Neuronal stem cell (in vitro differentiated cells): Measurements from ENCODE around the gene WDR53. TPM values are rescaled to one million over a fixed set of nuclear protein-coding genes. Genes with fewer than 3 reads are reported as not detected.
"Not testable (repeated sequence)": the region's sequence is repeated elsewhere in the genome, so short reads cannot be mapped to it uniquely, and the experiment has no call there.

Experiments
- DNase-seq: peaks from one replicate; pipeline ENCODE4 v3.0.0-alpha.2; 2013; ENCODE audit warnings: low spot score
- H2AFZ ChIP-seq: one replicate; pipeline ENCODE4 v1.6.1; 2013; ENCODE audit warnings: mild to moderate bottlenecking, low read length, inconsistent platforms
- H2AK5ac ChIP-seq: 2 replicates; pipeline ENCODE4 v1.6.1; 2013; ENCODE audit warnings: low read depth, mild to moderate bottlenecking, inconsistent platforms, low read length, moderate library complexity, mixed read lengths
- H2BK120ac ChIP-seq: 2 replicates; pipeline ENCODE4 v1.6.1; 2013; ENCODE audit warnings: low read depth, mild to moderate bottlenecking, inconsistent platforms, low read length, moderate library complexity, mixed read lengths
- H2BK12ac ChIP-seq: one replicate; pipeline ENCODE4 v1.6.1; 2013; ENCODE audit warnings: low read length, inconsistent platforms
- H2BK15ac ChIP-seq: 2 replicates; pipeline ENCODE4 v1.6.1; 2013; ENCODE audit warnings: mild to moderate bottlenecking, low read length, inconsistent platforms, mixed read lengths
- H2BK5ac ChIP-seq: one replicate; pipeline ENCODE4 v1.6.1; 2013; ENCODE audit warnings: inconsistent platforms, mild to moderate bottlenecking, low read length, moderate library complexity
- H3K14ac ChIP-seq: one replicate; pipeline ENCODE4 v1.6.1; 2013; ENCODE audit warnings: low read length, inconsistent platforms
- H3K18ac ChIP-seq: 2 replicates; pipeline ENCODE4 v1.6.1; 2013; ENCODE audit warnings: low read length, inconsistent platforms
- H3K23ac ChIP-seq: 2 replicates; pipeline ENCODE4 v1.6.1; 2013; ENCODE audit warnings: low read depth, mild to moderate bottlenecking, mixed read lengths, low read length, inconsistent platforms; ENCODE audit not compliant: poor library complexity
- H3K27ac ChIP-seq: replicated peaks from 3 replicates; pipeline ENCODE4 v1.5.1; 2013; ENCODE audit warnings: low read length, inconsistent platforms
- H3K27me3 ChIP-seq, 3 experiments: 2 replicates each; pipeline ENCODE4 v1.6.1; 2013; ENCODE audit warnings: low read length in 3 of 3, mild to moderate bottlenecking in 2 of 3, inconsistent platforms in 1 of 3, low read depth in 1 of 3, mixed read lengths in 1 of 3, moderate library complexity in 1 of 3; ENCODE audit not compliant: control insufficient read depth in 3 of 3, insufficient read depth in 3 of 3
- H3K36me3 ChIP-seq, 2 donors: replicated peaks in 1 of 2; 2 replicates each; pipeline ENCODE4 v1.6.1; 2013; ENCODE audit warnings: low read length in 2 of 2; ENCODE audit not compliant: control insufficient read depth in 2 of 2, insufficient read depth in 2 of 2
- H3K4ac ChIP-seq: 2 replicates; pipeline ENCODE4 v1.6.1; 2013; ENCODE audit warnings: inconsistent platforms, mild to moderate bottlenecking, low read length, moderate library complexity
- H3K4me1 ChIP-seq, 2 donors: 1 replicate in 1 of 2; 2 replicates in 1 of 2; pipeline ENCODE4 v1.6.1; 2013; ENCODE audit warnings: low read length in 2 of 2, low read depth in 1 of 2; ENCODE audit not compliant: control insufficient read depth in 2 of 2, insufficient read depth in 1 of 2
- H3K4me2 ChIP-seq: one replicate; pipeline ENCODE4 v1.6.1; 2013; ENCODE audit warnings: mild to moderate bottlenecking, low read length, inconsistent platforms; ENCODE audit not compliant: insufficient read depth, poor library complexity, severe bottlenecking
- H3K4me3 ChIP-seq, 2 donors: 2 replicates each; pipeline ENCODE4 v1.5.1; 2013; ENCODE audit warnings: low read length in 2 of 2, mild to moderate bottlenecking in 2 of 2, inconsistent platforms in 1 of 2, moderate library complexity in 1 of 2
- H3K79me1 ChIP-seq: one replicate; pipeline ENCODE4 v1.6.1; 2013; ENCODE audit warnings: low read depth, mild to moderate bottlenecking, inconsistent platforms, low read length, moderate library complexity
- H3K9ac ChIP-seq: one replicate; pipeline ENCODE4 v1.6.1; 2013; ENCODE audit warnings: mild to moderate bottlenecking, low read depth, low read length, inconsistent platforms; ENCODE audit not compliant: poor library complexity
- H3K9me3 ChIP-seq, 2 donors: replicated peaks in 1 of 2; 2 replicates each; pipeline versions ENCODE3 to v1.6.1; 2013; ENCODE audit warnings: low read length in 2 of 2, mild to moderate bottlenecking in 2 of 2, inconsistent platforms in 1 of 2, low read depth in 1 of 2, mixed read lengths in 1 of 2, moderate library complexity in 1 of 2; ENCODE audit not compliant: control insufficient read depth in 2 of 2, insufficient read depth in 1 of 2
- H4K8ac ChIP-seq: one replicate; pipeline ENCODE4 v1.6.1; 2013; ENCODE audit warnings: low read depth, mild to moderate bottlenecking, inconsistent platforms, low read length, moderate library complexity
- H4K91ac ChIP-seq: one replicate; pipeline ENCODE4 v1.6.1; 2013; ENCODE audit warnings: low read length, low read depth, mild to moderate bottlenecking, inconsistent platforms; ENCODE audit not compliant: poor library complexity
- WGBS, 2 donors: extraction: QIAGEN DNeasy Blood & Tissue Kit; methylation state at CpG; one replicate each; pipeline ENCODE4 v1.1.7; 2013; ENCODE audit warnings: missing lambda C conversion rate in 2 of 2, mixed read lengths in 1 of 2; ENCODE audit not compliant: insufficient read length in 2 of 2, insufficient replicate concordance in 1 of 2; ENCODE audit errors: extremely low coverage in 2 of 2; 5-methylcytosine and 5-hydroxymethylcytosine counted together
- polyA plus RNA-seq, 2 experiments: library from polyadenylated mRNA; stranded (reverse); fragments of 200-250 nt; gene quantifications; one replicate each; pipeline ENCODE4 v1.2.3, GENCODE V29; 2013

The WDR53 gene
- 12.4 TPM for polyA plus RNA-seq (2013, experiment 1 of 2)
- polyA plus RNA-seq (2013, experiment 2 of 2) = 12.2 TPM

DNA sequence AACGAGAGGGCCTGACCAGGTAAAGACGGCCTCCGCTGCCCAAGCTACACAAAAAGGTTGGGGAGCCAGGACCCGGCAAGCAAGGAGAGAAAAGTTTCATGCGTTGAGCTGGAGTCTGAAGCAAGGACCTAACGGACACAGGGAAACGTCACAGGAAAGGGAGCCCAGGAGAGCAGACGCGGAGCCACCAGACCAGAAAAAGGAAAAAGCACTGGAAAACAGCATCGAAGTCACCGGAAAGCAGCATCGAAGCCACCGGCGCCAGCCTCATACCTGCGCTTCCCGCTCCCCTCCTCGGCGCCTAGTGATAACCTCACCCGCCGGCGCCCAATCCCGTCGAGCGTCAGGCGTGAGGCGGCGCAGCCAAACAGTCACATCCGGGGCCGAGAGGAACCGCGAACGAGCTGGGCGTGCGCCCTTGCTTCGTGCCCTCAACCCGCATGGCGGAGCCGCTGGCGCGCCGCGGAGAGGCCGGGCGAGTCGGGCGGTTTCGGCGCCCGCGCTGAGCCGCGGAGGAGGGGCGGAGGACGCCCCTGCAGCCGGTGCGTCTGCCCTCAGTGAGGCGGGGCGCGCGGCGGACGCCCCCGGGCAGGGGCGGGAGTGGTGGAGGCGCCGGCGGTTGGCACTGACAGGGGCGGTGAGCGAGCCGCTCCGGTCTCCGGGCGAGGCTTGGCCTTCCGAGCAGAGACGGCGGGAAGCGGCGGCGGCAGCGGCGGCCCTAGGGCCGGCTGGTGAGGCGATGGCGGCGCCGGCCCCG lies at the start of gene WDR53, which contains the start of gene FBXO45:
Gene WDR53, minus strand, starts transcription at position 309 of the 757 bp plus-strand sequence. CDS start 7,079 bp downstream, outside the sequence.
Gene FBXO45, plus strand, starts transcription at position 415 of the 757 bp plus-strand sequence. Its CDS starts 325 bp downstream, at position 740.
- no peak within 1 kb of the TSS for H2BK15ac ChIP-seq
- H2BK120ac ChIP-seq = no peak within 1 kb of the TSS
- peak within 1 kb of the TSS; percentile 29 for H4K8ac ChIP-seq
- H3K9ac ChIP-seq = peak within 1 kb of the TSS; percentile 91
- H2AFZ ChIP-seq = peak within 1 kb of the TSS; percentile 92
- DNase-seq = peak; percentile 93
- H3K4ac ChIP-seq = no peak within 1 kb of the TSS
- H3K27me3 ChIP-seq = no peaks in the 10 kb centered on the region
- peaks cover 1 to 5% of the 10 kb centered on the region in 2 donors for H3K4me1 ChIP-seq
- peaks cover 4% of the 10 kb centered on the region for H3K79me1 ChIP-seq
- H3K18ac ChIP-seq = peak within 1 kb of the TSS; percentile 76
- H2AK5ac ChIP-seq = peak within 1 kb of the TSS; percentile 25
- peak within 1 kb of the TSS; percentile 85 to 98 for H3K4me3 ChIP-seq
- peak within 1 kb of the TSS; percentile 82 for H3K4me2 ChIP-seq
- H3K27ac ChIP-seq = peak within 1 kb of the TSS; percentile 68
- H2BK12ac ChIP-seq = peak within 1 kb of the TSS; percentile 30
- peak within 1 kb of the TSS; percentile 89 for H3K23ac ChIP-seq
- no CpG with 5 or more reads among the region's 87 CpGs for WGBS, 2 donors
- H3K14ac ChIP-seq = peak within 1 kb of the TSS; percentile 95
- peaks cover 5 to 30% of the 10 kb centered on the region in 2 donors for H3K36me3 ChIP-seq
- peak within 1 kb of the TSS; percentile 16 for H2BK5ac ChIP-seq
- H3K9me3 ChIP-seq = no peaks in the 10 kb centered on the region
- H4K91ac ChIP-seq = no peak within 1 kb of the TSS

DNA sequence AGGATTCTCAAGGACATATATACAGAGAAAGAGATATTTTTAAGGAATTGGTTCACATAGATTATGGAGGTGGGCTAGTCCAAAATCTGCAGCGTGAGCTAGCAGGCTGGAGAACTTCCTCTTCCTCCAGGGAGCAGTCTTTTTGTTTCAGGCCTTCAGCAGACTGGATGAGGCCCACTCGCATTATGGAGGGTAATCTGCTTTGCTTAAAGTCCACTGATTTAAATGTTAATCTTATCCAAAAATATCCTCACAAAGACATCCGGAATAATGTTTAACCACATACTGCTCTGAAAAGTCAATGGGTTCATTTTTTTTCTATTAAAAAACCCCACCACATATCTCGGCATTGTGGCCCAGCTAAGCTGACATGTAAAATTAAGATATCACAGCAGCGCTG lies 48.9 kb upstream of the WDR53 start:
- Histone ChIP-seq H3K4me1 (peaks cover 8 to 13% of the 10 kb centered on the region in 2 donors), H3K4me2 (no peak overlapping the region), H3K14ac (no peak overlapping the region), H2AK5ac (no peak overlapping the region), H3K4ac (no peak overlapping the region), H2BK120ac (no peak overlapping the region), H3K27ac (no peak overlapping the region), H3K9me3 (no peaks in the 10 kb centered on the region), H3K9ac (no peak overlapping the region), H4K8ac (no peak overlapping the region), H2AFZ (no peak overlapping the region), H3K18ac (no peak overlapping the region), H3K4me3 (no peak overlapping the region), H3K79me1 (no peaks in the 10 kb centered on the region), H3K36me3 (no peaks in the 10 kb centered on the region), H3K23ac (no peak overlapping the region), H2BK12ac (no peak overlapping the region), H2BK5ac (no peak overlapping the region), H3K27me3 (no peaks in the 10 kb centered on the region), H2BK15ac (no peak overlapping the region), H4K91ac (no peak overlapping the region)
- no CpG with 5 or more reads among the region's 5 CpGs for WGBS, 2 donors
- DNase-seq = no peak

DNA sequence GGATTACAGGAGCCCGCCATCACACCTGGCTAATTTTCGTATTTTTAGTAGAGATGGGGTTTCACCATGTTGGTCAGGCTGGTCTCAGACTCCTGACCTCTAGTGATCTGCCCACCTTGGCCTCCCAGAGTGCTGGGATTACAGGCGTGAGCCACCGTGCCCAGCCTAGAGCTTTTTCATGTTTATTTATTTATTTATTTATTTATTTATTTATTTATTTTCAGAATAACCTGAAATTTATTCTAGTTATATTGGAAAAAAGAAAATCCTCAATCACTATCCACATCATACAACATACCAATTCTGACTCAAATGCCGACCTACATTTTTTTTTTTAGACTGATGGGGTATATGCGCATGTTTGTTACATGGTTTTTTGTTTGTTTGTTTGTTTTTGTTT lies 46.9 kb upstream of the WDR53 start:
- H3K14ac ChIP-seq, H3K9me3 ChIP-seq, H2BK5ac ChIP-seq, H3K4ac ChIP-seq, H2AK5ac ChIP-seq, H3K18ac ChIP-seq, H4K8ac ChIP-seq, H3K4me3 ChIP-seq, H2AFZ ChIP-seq, H3K27me3 ChIP-seq, H2BK12ac ChIP-seq, H2BK15ac ChIP-seq, H3K4me2 ChIP-seq, H3K9ac ChIP-seq, H2BK120ac ChIP-seq, H3K23ac ChIP-seq, H4K91ac ChIP-seq, DNase-seq, H3K36me3 ChIP-seq, H3K27ac ChIP-seq, H3K79me1 ChIP-seq: not testable (repeated sequence)
- no CpG with 5 or more reads among the region's 6 CpGs for WGBS, 2 donors
- H3K4me1 ChIP-seq = peaks cover 6 to 15% of the 10 kb centered on the region in 2 donors

- no peak for DNase-seq
- H3K27ac ChIP-seq = no peak overlapping the region
- H3K23ac ChIP-seq = no peak overlapping the region
- H2BK120ac ChIP-seq = peak overlapping the region; percentile 4
- peak overlapping the region; percentile 85 for H2AFZ ChIP-seq
- peak overlapping the region; percentile 20 for H4K8ac ChIP-seq
- H3K14ac ChIP-seq = no peak overlapping the region
- peaks cover 0 to 5% of the 10 kb centered on the region in 2 donors for H3K4me1 ChIP-seq
- H2BK15ac ChIP-seq = no peak overlapping the region
- no peak overlapping the region for H4K91ac ChIP-seq
- no peak overlapping the region for H3K4me2 ChIP-seq
- no peaks in the 10 kb centered on the region for H3K27me3 ChIP-seq
- no peak overlapping the region for H3K9ac ChIP-seq
- H3K4ac ChIP-seq = no peak overlapping the region
- H3K79me1 ChIP-seq = no peaks in the 10 kb centered on the region
- no peak overlapping the region for H2BK5ac ChIP-seq
- H3K18ac ChIP-seq = no peak overlapping the region
- H2AK5ac ChIP-seq = no peak overlapping the region
- H3K4me3 ChIP-seq = no peak overlapping the region
- no CpG with 5 or more reads among the region's 10 CpGs for WGBS, 2 donors
- no peak overlapping the region for H2BK12ac ChIP-seq
- no peaks in the 10 kb centered on the region for H3K9me3 ChIP-seq
- H3K36me3 ChIP-seq = no peaks in the 10 kb centered on the region
Observed at GRCh38 chr3:196611761-196612483, 43.6 kb upstream of the WDR53 start.
